Ammon's horn (tissue), 1 donor: ENCODE data around the gene UTS2.

Experiments used
- DNase-seq: peaks from one replicate; pipeline ENCODE4 v3.0.0-alpha.2; 2016; ENCODE audit warnings: low spot score

The UTS2 gene

DNA sequence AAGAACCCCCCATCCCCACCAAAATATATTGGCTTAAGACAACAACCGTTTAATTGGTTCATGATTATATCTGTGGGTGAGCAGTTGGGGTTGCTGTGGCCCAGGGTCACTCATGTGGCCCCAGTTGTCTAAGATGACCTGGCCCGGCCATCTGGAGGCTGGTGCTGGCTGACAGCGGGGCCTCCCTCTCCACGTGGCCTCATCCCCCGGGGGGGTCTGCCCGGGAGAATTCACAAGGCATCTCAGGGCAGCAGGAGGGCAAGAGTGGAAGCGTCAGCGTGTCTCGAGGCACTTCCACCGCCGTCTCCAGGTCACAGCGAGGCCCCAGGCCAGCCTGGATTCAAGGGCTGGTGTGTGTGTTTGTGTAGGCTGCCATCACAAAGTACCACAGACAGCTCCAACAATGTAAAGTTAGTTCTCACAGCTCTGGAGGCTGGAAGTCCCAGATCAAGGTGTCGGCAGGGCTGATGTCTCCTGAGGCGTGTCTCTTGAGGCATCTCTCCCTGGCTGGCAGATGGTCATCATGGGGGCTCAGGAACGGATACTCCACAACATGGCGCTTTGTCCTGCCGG, 11.0 kb upstream of the UTS2 start:
- DNase-seq: no peak

GRCh38 chr1:7862211-7863060, 9.6 kb upstream of the UTS2 start:
- no peak for DNase-seq

GRCh38 chr1:7861452-7861851, 8.6 kb upstream of the UTS2 start:
- DNase-seq: no peak

DNA sequence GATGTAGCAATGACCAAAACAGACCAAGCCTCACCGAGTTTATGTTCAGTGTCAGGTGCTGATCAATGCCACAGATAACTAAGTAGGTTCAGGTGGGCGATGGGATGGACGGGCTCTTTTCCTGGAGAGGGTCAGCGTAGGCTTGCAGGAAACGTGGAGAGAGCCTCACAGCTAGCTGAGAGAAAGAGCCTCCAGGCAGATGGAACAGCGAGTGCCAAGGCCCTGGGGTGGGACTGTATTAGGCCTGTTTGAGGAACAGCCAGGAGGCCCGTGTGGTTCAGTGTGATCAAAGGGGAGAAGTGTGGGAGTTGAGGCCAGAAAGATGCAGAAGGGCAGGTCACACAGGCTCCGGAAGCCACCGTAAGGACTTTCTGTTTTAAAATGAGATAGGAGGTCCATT, 7.3 kb upstream of the UTS2 start:
- no peak for DNase-seq

DNA sequence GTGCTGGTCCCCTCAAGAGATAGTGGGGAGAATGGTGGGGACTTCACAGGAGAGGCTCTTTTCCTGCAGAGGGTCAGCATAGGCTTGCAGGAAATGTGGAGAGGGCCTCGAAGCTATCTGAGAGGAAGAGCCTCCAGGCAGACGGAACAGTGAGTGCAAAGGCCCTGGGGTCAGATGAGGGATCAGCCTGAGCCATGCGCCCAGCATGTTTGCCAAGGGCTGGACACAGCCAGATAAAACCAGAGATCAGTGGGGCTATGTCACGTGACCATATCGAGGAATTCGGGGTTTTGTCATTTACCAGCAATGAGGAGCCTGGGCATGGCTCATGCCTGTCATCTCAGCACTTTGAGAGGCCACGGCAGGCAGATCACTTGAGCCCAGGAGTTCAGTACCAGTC, 6.5 kb upstream of the UTS2 start:
- no peak for DNase-seq

- no peak for DNase-seq
These were observed 5.1 kb upstream of the UTS2 start for GRCh38 chr1:7857985-7858384.

DNA sequence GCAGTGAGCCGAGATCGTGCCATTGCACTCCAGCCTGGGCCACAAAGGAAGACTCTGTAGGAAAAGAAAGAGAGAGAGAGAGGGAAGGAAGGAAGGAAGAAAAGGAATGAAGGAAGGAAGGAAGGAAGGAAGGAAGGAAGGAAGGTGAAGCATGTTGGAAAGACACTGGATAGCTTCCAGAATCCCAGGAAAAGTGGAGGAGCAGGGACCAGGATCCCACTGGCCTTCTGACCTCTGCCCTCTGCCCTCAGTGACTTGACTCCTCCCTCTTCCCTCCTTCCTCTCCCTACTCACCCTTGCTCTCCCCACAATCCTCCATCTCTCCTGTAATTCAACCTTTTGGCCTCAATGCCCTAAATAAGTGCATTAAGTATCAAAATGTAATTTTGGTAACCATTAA, 4.1 kb upstream of the UTS2 start:
- no peak for DNase-seq

- DNase-seq: peak; percentile 15
These were observed 3.5 kb upstream of the UTS2 start for GRCh38 chr1:7856345-7856744.

GRCh38 chr1:7853684-7854026, 790 bp upstream of the UTS2 start:
- DNase-seq: no peak

DNA sequence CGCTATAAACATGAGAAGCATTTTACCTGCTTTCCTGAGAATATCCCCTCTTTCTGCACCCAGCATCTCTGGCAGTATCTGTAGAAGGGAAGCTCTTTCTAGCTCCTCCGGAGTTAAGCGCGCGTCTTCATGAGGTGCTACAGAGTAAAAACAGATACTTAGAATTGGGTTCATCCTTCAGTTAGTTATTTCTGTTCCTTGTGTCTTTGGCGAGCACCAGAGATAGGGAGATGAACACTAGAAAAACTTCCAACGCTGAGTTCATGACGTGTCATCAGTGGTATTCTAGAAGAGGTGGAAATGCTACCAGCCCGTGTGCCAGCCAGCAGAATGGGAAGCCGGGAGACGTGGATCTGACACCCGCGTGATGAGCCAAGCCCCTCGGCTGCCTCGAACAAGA, 2.1 kb downstream of the UTS2 start:
- DNase-seq: no peak

GRCh38 chr1:7847599-7847998, 5.3 kb downstream of the UTS2 start:
- no peak for DNase-seq

- no peak for DNase-seq
These were observed 6.2 kb downstream of the UTS2 start for GRCh38 chr1:7846656-7847055.

GRCh38 chr1:7845761-7846160, 7.1 kb downstream of the UTS2 start:
- no peak for DNase-seq

DNA sequence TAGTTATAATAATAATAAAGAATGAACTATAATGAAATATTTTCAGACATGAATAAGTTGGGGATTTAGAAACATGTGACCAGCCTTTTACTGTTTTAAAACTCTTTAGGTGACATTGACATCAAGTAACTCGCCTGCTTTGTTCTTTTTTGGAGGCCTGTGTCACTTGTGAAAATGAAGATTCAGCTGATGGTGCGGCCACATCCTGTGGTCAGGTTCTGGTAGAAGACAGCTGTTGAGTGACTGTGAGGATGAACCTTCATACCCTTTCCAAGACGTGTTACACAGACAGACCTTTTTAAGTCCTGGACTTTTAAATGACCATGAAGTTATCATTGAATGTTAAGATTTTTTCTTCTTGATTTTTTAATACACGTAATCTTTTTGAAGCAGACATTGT, 10.3 kb downstream of the UTS2 start:
- no peak for DNase-seq

DNA sequence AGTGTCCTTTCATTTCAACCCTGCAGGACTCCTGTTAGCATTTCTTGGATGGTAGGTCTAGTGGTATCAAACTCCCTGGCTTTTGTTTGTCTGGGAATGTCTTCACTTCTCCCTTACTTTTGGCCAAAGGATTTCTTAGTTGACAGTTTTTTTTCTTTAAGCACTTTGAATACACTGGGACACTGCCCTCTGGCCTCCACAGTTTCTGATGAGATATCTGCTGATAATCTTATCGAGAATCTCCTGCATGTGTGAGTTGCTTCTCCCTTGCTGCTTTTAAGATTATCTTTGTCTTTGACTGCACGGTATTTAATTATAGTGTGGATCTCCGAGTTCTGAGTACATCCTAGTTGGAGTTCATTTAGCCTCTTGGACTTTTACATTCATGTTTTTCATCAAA, 13.3 kb downstream of the UTS2 start:
- no peak for DNase-seq

DNA sequence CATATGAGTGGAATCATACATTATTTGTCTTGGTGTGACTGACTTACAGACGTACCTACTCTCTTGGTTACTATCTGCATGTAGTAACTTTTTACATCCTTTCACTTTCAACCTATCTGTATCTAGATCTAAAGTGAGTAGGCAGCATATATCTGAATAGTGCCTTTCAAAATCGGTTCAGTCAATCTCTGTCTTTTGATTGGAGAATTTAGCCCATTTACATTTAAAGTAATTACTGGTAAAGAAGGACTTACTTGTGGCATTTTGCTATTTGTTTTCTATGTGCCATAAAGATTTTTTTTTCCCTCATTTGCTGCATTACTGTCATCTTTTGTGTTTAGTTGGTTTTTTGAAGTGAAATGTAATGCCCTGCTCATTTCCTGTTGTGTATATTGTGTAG, 14.2 kb downstream of the UTS2 start:
- no peak for DNase-seq

GRCh38 chr1:7833035-7833434, 19.8 kb downstream of the UTS2 start:
- DNase-seq: no peak

GRCh38 chr1:7831458-7831857, 21.4 kb downstream of the UTS2 start:
- DNase-seq: no peak

DNA sequence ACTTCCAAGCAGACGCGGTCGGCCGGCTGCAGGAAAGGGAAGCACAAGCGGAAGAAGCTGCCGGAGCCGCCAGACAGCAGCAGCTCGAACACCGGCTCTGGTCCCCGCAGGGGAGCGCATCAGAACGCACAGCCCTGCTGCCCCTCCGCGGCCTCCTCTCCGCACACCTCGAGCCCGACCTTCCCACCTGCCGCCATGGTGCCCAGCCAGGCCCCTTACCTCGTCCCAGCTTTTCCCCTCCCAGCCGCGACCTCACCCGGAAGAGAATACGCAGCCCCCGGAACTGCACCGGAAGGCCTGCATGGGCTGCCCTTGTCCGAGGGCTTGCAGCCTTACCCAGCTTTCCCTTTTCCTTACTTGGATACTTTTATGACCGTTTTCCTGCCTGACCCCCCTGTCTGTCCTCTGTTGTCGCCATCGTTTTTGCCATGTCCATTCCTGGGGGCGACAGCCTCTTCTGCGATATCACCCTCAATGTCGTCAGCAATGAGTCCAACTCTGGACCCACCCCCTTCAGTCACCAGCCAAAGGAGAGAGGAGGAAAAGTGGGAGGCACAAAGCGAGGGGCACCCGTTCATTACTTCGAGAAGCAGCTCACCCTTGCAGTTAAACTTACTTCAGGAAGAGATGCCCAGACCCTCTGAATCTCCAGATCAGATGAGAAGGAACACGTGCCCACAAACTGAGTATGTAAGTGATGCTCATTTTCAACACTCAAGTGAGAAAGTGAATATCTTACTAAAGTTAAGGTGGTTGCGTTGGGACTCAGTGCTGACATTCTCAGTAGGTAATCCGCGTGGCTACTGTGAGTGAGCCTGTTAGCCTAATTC, 25.5 kb downstream of the UTS2 start:
- DNase-seq: no peak

GRCh38 chr1:7826363-7826762, 26.5 kb downstream of the UTS2 start:
- DNase-seq: no peak

DNA sequence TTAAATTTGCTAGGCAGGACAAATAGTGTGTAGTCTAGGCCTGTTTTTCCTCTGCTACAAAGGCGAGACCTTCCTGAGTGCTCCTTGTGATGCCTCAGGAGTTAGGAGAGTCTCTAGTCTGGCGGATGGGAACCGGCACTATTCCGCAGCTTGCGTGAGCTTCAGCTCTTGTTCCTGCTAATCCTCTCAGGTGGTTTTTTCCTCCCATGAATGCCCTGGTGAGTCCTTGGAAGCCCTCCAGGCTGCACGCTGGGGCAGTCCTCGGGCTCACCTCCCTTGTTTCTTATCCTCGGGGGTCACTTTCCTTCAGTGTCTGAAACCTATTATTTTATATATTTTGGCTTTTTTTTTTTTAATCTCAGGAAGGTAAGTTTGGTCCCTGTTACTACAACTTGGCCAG, 28.2 kb downstream of the UTS2 start:
- no peak for DNase-seq

GRCh38 chr1:7821282-7821681, 31.6 kb downstream of the UTS2 start:
- DNase-seq: no peak

DNA sequence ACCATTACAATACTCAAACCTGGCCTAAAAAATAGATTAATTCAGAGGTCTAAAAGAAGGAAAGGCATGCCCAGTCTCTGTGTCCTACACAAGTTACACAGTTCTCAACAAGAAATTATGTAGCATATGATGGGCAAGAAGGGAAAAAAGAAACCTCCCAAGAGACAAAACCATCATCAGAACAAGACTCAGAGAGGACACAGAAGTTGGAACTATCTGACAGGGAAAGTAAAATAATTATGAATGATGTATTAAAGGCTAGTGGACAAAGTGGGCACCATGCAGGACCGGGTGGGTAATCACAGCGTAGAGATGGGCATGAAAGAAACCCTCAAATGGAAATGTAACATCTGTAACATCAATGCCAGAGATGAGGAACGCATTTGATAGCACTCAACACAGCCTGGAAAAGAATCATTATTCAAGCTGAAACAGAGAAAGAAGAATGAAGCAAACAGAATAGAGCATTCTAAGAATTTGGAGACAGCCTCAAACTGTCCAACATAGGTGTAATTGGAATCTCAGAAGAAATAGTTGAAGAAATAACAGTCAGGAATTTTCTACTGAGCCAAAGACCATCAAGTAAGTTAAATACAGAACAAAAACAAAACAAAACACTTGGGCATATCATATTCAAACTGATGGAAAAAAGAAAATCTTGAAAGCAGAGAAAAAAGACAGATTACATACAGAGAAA, 39.0 kb downstream of the UTS2 start:
- DNase-seq: no peak
